ENCODE measurements around the gene SLC39A8.

GRCh38 chr4:102350634-102351033 lies 5.4 kb upstream of the SLC39A8 start:
- TF ChIP-seq CTCF (IDR thresholded peaks at IDR 0.05) (no peak), TAF1 (IDR thresholded peaks at IDR 0.05; ENCODE audit: borderline replicate concordance, low read depth, low read length) (no peak), GABPA (IDR thresholded peaks at IDR 0.05; ENCODE audit: low read depth) (no peak), FOXJ3 (CRISPR knock-in tag; IDR thresholded peaks at IDR 0.05) (no peak)
